GM12873 (cell line): Measurements from ENCODE around the gene TRIM72.

Source experiments
- TF ChIP-seq, protein P1 (sequence below): IDR thresholded peaks from 2 replicates; pipeline ENCODE4 v1.5.1; 2012; ENCODE audit warnings: low read depth, mild to moderate bottlenecking, moderate library complexity, low read length, control low read depth; ENCODE audit not compliant: insufficient read depth; ENCODE audit errors: missing control alignments

The TRIM72 gene

DNA sequence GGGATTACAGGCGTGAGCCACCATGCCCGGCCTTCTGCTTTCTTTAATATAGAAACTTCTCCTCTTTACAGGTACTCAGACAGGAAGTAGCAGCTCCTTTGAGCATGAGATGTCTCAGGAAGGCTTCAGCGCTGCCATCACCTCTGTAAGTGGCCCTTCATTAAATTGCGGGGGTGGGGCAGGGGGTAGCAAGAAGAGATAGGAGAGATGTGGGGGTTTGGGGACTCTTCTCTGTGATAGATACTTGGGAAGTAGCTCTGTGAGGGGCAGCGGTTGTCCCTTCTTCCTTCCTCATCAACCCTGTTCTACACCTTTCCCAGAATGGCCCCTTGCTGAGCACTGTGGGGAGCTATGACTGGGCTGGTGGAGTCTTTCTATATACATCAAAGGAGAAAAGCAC is 62.7 kb downstream of the TRIM72 start:
- TF ChIP-seq, protein P1, sequence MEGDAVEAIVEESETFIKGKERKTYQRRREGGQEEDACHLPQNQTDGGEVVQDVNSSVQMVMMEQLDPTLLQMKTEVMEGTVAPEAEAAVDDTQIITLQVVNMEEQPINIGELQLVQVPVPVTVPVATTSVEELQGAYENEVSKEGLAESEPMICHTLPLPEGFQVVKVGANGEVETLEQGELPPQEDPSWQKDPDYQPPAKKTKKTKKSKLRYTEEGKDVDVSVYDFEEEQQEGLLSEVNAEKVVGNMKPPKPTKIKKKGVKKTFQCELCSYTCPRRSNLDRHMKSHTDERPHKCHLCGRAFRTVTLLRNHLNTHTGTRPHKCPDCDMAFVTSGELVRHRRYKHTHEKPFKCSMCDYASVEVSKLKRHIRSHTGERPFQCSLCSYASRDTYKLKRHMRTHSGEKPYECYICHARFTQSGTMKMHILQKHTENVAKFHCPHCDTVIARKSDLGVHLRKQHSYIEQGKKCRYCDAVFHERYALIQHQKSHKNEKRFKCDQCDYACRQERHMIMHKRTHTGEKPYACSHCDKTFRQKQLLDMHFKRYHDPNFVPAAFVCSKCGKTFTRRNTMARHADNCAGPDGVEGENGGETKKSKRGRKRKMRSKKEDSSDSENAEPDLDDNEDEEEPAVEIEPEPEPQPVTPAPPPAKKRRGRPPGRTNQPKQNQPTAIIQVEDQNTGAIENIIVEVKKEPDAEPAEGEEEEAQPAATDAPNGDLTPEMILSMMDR: no peak

DNA sequence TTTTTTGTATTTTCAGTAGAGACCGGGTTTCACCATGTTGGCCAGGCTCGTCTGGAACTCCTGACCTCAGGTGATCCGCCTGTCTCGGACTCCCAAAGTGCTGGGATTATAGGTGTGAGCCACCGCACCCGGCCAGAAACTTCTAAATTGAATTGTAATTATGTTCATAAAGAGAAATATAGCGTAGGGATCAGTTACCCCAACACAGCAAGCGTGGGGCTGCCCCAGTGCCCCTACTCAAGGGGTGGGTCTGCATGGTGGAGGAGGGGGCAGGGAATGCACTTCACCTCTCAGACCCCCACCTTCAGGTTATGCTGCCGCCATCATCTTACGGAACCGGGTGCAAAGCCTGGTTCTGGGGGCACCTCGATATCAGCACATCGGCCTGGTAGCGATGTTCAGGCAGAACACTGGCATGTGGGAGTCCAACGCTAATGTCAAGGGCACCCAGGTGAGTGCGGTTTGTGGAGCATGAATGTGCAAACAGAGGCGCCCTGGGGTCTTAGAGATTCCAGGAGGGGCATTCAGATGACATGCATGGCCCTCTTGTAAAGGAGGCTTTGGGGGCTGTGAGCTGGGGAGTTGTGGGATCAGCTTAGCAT is 63.8 kb downstream of the TRIM72 start:
- TF ChIP-seq, protein P1: no peak
